SK-N-SH treated with all-trans-retinoic acid at 6 μM for 48 hours (cell line): Measurements from ENCODE around the gene DOCK9.
A peak's percentile ranks its signal among the peaks of the same experiment; 100 is the strongest.

Experiments used
- ATAC-seq: fragments of 200-7000 bp; cut with Tn5 transposase; 3 replicates; pipeline ENCODE4 v1.9.1; 2020; ENCODE audit warnings: mild to moderate bottlenecking, moderate library complexity
- BACH2 ChIP-seq: fragments of 250-450 bp; sonication (Bioruptor Pico); IDR thresholded peaks from 2 replicates; pipeline ENCODE4 v1.9.0; 2021; ENCODE audit warnings: mild to moderate bottlenecking, borderline replicate concordance
- CSDC2 ChIP-seq: fragments of 250-450 bp; sonication (Bioruptor Pico); IDR thresholded peaks from 2 replicates; pipeline ENCODE4 v1.5.0; 2020; ENCODE audit warnings: mild to moderate bottlenecking, moderate library complexity
- GLIS3 ChIP-seq: fragments of 250-450 bp; sonication (Bioruptor Pico); IDR thresholded peaks from 2 replicates; pipeline ENCODE4 v1.5.0; 2020; ENCODE audit warnings: mild to moderate bottlenecking, moderate library complexity
- ISL1 ChIP-seq: fragments of 250-450 bp; sonication (Bioruptor Pico); IDR thresholded peaks from 2 replicates; pipeline ENCODE4 v2.1.2; 2022; ENCODE audit warnings: mild to moderate bottlenecking, moderate library complexity
- OSR1 ChIP-seq: fragments of 250-450 bp; sonication (Bioruptor Pico); IDR thresholded peaks from 2 replicates; pipeline ENCODE4 v1.8.0; 2022; ENCODE audit warnings: moderate library complexity, mild to moderate bottlenecking, inconsistent platforms
- PPARA ChIP-seq: fragments of 250-450 bp; sonication (Bioruptor Pico); IDR thresholded peaks from 2 replicates; pipeline ENCODE4 v1.5.0; 2020; ENCODE audit warnings: mild to moderate bottlenecking, borderline replicate concordance
- RARB ChIP-seq: fragments of 250-450 bp; sonication (Bioruptor Pico); IDR thresholded peaks from 2 replicates; pipeline ENCODE4 v1.8.0; 2021; ENCODE audit warnings: mild to moderate bottlenecking, moderate library complexity
- SNAI2 ChIP-seq: fragments of 250-450 bp; sonication (Bioruptor Pico); IDR thresholded peaks from 2 replicates; pipeline ENCODE4 v1.5.0; 2020; ENCODE audit warnings: mild to moderate bottlenecking, moderate library complexity
- TCF4 ChIP-seq: fragments of 250-450 bp; sonication (Bioruptor Pico); IDR thresholded peaks from 2 replicates; pipeline ENCODE4 v1.8.0; 2021; ENCODE audit warnings: mild to moderate bottlenecking, moderate library complexity, borderline replicate concordance
- TOX ChIP-seq: fragments of 250-450 bp; sonication (Bioruptor Pico); IDR thresholded peaks from 2 replicates; pipeline ENCODE4 v1.8.0; 2021; ENCODE audit warnings: mild to moderate bottlenecking, moderate library complexity, borderline replicate concordance
- ZC3H10 ChIP-seq: fragments of 250-450 bp; sonication (Bioruptor Pico); IDR thresholded peaks from 2 replicates; pipeline ENCODE4 v1.5.1; 2021; ENCODE audit warnings: mild to moderate bottlenecking, moderate library complexity
- ZFP3 ChIP-seq: fragments of 250-450 bp; sonication (Bioruptor Pico); IDR thresholded peaks from 2 replicates; pipeline ENCODE4 v1.5.0; 2020; ENCODE audit warnings: mild to moderate bottlenecking, moderate library complexity
- ZFP30 ChIP-seq: fragments of 450-650 bp; formaldehyde crosslinking; IDR thresholded peaks from 2 replicates; pipeline ENCODE4 v1.5.0; 2022; ENCODE audit warnings: mild to moderate bottlenecking, moderate library complexity
- ZNF565 ChIP-seq: fragments of 450-650 bp; formaldehyde crosslinking; conservative IDR thresholded peaks from 2 replicates; pipeline ENCODE4 v1.5.0; 2020; ENCODE audit warnings: low read depth, mild to moderate bottlenecking, moderate library complexity
- ZNF70 ChIP-seq: fragments of 450-650 bp; formaldehyde crosslinking; IDR thresholded peaks from 2 replicates; pipeline ENCODE4 v1.5.0; 2020; ENCODE audit warnings: mild to moderate bottlenecking, moderate library complexity
- ZNF8 ChIP-seq: fragments of 450-650 bp; formaldehyde crosslinking; IDR thresholded peaks from 2 replicates; pipeline ENCODE4 v1.5.0; 2020; ENCODE audit warnings: mild to moderate bottlenecking, moderate library complexity
- TF ChIP-seq, protein P1 (sequence below): fragments of 250-450 bp; sonication (Bioruptor Pico); IDR thresholded peaks from 2 replicates; pipeline ENCODE4 v1.5.1; 2020; ENCODE audit warnings: low read depth, mild to moderate bottlenecking, moderate library complexity
- TF ChIP-seq, protein P2 (sequence below): fragments of 250-450 bp; sonication (Bioruptor Pico); IDR thresholded peaks from 2 replicates; pipeline ENCODE4 v1.8.0; 2020; ENCODE audit warnings: mild to moderate bottlenecking, moderate library complexity, borderline replicate concordance
- TF ChIP-seq, protein P3 (sequence below): fragments of 250-450 bp; sonication (Bioruptor Pico); IDR thresholded peaks from 2 replicates; pipeline ENCODE4 v1.5.1; 2021; ENCODE audit warnings: mild to moderate bottlenecking, moderate library complexity
- TF ChIP-seq, protein P4 (sequence below): fragments of 250-450 bp; sonication (Bioruptor Pico); IDR thresholded peaks from 2 replicates; pipeline ENCODE4 v1.8.0; 2021; ENCODE audit warnings: low read depth, mild to moderate bottlenecking, moderate library complexity, borderline replicate concordance
- TF ChIP-seq, protein P5 (sequence below): fragments of 250-450 bp; sonication (Bioruptor Pico); IDR thresholded peaks from 2 replicates; pipeline ENCODE4 v1.5.0; 2020; ENCODE audit warnings: mild to moderate bottlenecking, moderate library complexity

Gene DOCK9

DNA sequence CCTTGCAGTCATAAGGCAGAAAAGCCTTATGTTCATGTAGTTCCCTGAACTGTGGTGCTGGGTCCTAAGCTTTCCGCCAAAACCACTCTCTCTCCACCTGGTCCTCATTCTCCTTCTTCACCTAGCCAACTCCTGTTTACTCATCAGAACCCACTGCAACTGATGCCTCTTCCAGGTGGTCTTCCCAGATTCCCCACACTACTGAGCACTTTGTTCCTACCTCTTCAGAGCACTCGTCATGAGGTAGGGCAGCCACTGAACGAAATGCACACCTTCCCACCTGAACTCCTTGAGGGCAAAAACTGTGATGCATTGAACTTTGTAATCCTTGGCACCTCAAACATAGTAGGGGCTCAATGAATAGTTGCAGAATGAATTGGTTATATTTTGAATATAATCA is 100.4 kb downstream of the DOCK9 start:
- TF ChIP-seq OSR1 (CRISPR knock-in tag) (no peak), ZFP3 (peak; percentile 78)
- no peak for ATAC-seq

DNA sequence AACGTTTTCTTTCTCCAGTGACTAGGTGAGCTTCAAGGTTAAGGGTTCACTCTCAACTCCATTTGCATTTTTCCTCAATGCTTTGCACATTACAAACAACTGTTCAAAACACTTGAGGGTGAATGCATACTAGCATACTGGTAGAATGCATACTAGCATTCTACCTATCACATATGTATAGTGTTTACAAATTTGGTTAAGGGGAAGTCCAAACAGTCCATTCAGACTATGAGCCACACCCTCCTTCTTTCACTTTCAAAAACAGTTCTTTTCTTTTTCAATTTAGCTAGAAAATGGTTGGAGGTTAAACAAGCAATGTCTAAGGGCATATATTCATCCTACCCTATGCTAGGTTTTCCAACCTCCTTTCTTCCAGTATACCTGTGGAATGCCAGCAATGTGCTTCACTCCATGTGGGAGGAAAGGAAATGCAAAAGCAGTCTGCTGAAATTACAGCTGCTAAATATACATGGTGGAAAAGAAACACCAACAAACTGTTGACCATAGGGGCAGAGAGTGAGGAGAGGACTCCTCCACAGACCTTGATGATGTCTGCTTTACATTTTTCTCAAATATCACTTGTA is 102.6 kb downstream of the DOCK9 start:
- no peak for ATAC-seq
- TF ChIP-seq, protein P1, sequence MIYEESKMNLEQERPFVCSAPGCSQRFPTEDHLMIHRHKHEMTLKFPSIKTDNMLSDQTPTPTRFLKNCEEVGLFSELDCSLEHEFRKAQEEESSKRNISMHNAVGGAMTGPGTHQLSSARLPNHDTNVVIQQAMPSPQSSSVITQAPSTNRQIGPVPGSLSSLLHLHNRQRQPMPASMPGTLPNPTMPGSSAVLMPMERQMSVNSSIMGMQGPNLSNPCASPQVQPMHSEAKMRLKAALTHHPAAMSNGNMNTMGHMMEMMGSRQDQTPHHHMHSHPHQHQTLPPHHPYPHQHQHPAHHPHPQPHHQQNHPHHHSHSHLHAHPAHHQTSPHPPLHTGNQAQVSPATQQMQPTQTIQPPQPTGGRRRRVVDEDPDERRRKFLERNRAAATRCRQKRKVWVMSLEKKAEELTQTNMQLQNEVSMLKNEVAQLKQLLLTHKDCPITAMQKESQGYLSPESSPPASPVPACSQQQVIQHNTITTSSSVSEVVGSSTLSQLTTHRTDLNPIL (CRISPR knock-in tag): no peak
- TF ChIP-seq ZC3H10: no peak
- no peak for TF ChIP-seq CSDC2 (CRISPR knock-in tag)
- no peak for TF ChIP-seq ZNF565 (CRISPR knock-in tag)
- TF ChIP-seq, protein P2, sequence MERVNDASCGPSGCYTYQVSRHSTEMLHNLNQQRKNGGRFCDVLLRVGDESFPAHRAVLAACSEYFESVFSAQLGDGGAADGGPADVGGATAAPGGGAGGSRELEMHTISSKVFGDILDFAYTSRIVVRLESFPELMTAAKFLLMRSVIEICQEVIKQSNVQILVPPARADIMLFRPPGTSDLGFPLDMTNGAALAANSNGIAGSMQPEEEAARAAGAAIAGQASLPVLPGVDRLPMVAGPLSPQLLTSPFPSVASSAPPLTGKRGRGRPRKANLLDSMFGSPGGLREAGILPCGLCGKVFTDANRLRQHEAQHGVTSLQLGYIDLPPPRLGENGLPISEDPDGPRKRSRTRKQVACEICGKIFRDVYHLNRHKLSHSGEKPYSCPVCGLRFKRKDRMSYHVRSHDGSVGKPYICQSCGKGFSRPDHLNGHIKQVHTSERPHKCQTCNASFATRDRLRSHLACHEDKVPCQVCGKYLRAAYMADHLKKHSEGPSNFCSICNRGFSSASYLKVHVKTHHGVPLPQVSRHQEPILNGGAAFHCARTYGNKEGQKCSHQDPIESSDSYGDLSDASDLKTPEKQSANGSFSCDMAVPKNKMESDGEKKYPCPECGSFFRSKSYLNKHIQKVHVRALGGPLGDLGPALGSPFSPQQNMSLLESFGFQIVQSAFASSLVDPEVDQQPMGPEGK (CRISPR knock-in tag): no peak
- no peak for TF ChIP-seq RARB
- TF ChIP-seq, protein P3, sequence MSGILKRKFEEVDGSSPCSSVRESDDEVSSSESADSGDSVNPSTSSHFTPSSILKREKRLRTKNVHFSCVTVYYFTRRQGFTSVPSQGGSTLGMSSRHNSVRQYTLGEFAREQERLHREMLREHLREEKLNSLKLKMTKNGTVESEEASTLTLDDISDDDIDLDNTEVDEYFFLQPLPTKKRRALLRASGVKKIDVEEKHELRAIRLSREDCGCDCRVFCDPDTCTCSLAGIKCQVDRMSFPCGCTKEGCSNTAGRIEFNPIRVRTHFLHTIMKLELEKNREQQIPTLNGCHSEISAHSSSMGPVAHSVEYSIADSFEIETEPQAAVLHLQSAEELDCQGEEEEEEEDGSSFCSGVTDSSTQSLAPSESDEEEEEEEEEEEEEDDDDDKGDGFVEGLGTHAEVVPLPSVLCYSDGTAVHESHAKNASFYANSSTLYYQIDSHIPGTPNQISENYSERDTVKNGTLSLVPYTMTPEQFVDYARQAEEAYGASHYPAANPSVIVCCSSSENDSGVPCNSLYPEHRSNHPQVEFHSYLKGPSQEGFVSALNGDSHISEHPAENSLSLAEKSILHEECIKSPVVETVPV (CRISPR knock-in tag): no peak
- TF ChIP-seq ZNF70 (CRISPR knock-in tag): no peak
- TF ChIP-seq, protein P4, sequence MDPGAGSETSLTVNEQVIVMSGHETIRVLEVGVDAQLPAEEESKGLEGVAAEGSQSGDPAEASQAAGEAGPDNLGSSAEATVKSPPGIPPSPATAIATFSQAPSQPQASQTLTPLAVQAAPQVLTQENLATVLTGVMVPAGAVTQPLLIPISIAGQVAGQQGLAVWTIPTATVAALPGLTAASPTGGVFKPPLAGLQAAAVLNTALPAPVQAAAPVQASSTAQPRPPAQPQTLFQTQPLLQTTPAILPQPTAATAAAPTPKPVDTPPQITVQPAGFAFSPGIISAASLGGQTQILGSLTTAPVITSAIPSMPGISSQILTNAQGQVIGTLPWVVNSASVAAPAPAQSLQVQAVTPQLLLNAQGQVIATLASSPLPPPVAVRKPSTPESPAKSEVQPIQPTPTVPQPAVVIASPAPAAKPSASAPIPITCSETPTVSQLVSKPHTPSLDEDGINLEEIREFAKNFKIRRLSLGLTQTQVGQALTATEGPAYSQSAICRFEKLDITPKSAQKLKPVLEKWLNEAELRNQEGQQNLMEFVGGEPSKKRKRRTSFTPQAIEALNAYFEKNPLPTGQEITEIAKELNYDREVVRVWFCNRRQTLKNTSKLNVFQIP (CRISPR knock-in tag): no peak
- TF ChIP-seq TCF4: no peak
- TF ChIP-seq ZFP3: no peak
- TF ChIP-seq SNAI2 (CRISPR knock-in tag): no peak
- no peak for TF ChIP-seq ZNF8
- TF ChIP-seq TOX (CRISPR knock-in tag): no peak
- TF ChIP-seq, protein P5, sequence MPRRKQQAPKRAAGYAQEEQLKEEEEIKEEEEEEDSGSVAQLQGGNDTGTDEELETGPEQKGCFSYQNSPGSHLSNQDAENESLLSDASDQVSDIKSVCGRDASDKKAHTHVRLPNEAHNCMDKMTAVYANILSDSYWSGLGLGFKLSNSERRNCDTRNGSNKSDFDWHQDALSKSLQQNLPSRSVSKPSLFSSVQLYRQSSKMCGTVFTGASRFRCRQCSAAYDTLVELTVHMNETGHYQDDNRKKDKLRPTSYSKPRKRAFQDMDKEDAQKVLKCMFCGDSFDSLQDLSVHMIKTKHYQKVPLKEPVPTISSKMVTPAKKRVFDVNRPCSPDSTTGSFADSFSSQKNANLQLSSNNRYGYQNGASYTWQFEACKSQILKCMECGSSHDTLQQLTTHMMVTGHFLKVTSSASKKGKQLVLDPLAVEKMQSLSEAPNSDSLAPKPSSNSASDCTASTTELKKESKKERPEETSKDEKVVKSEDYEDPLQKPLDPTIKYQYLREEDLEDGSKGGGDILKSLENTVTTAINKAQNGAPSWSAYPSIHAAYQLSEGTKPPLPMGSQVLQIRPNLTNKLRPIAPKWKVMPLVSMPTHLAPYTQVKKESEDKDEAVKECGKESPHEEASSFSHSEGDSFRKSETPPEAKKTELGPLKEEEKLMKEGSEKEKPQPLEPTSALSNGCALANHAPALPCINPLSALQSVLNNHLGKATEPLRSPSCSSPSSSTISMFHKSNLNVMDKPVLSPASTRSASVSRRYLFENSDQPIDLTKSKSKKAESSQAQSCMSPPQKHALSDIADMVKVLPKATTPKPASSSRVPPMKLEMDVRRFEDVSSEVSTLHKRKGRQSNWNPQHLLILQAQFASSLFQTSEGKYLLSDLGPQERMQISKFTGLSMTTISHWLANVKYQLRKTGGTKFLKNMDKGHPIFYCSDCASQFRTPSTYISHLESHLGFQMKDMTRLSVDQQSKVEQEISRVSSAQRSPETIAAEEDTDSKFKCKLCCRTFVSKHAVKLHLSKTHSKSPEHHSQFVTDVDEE (CRISPR knock-in tag): no peak
- no peak for TF ChIP-seq GLIS3 (CRISPR knock-in tag)
- TF ChIP-seq BACH2 (CRISPR knock-in tag): no peak
- no peak for TF ChIP-seq ISL1 (CRISPR knock-in tag)
- TF ChIP-seq PPARA (CRISPR knock-in tag): no peak

DNA sequence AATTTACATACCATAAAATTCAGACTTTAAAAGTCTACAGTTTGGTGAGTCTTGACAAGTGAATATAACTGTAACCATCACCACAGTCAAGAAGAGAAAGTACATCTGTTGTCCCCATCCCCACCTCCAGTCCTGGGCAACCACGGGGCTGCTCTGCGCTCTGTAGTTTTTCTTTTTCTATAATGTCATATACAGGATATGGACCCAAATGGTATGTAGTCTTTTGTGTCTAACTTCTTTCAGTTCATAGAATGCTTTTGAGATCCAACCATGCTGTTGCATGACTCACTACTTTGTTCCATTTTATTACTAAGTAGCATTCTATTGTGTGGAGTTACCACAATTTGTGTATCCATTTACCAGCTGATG is 103.9 kb downstream of the DOCK9 start:
- TF ChIP-seq TCF4 (no peak), ZNF565 (CRISPR knock-in tag) (no peak), ZFP30 (CRISPR knock-in tag) (no peak), ZNF70 (CRISPR knock-in tag) (no peak), ISL1 (CRISPR knock-in tag) (no peak), ZNF8 (no peak), TOX (CRISPR knock-in tag) (no peak), SNAI2 (CRISPR knock-in tag) (no peak), OSR1 (CRISPR knock-in tag) (no peak), RARB (no peak), CSDC2 (CRISPR knock-in tag) (no peak)
- TF ChIP-seq, protein P3 (CRISPR knock-in tag): no peak
- TF ChIP-seq, protein P1 (CRISPR knock-in tag): no peak
- TF ChIP-seq, protein P5 (CRISPR knock-in tag): no peak
- ATAC-seq: no peak
